ENCODE results near the gene CLK2.

DNA sequence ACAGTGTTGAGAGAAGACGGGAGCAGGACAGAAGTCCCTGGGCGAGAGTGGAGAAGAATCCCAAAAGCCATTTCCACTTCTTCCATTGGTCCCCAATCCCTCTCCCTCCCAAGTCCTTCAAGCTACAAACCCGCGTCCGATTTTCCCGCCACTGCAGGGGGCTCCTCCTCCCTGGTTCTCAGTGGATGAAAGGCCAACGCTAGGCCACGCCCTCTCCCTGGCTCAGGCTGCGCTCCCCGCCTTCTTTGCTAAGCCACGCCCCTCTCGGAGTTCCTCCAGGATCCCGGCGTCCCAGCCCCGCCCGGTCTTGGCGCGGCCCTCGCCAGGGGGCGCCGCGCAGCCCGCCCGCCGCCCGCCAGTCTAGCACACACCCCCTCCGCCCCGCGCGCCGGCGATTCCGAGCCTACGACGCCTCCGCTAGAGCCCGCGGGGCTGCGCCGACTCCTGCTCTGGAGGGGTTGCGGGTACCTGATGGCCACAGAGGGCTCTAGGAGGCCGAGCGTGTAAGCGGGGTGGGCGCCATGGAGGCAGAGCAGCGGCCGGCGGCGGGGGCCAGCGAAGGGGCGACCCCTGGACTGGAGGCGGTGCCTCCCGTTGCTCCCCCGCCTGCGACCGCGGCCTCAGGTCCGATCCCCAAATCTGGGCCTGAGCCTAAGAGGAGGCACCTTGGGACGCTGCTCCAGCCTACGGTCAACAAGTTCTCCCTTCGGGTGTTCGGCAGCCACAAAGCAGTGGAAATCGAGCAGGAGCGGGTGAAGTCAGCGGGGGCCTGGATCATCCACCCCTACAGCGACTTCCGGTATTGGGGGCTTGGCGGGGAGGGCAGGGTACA is 4.0 kb upstream of the CLK2 start, which contains the start of gene HCN3:
- TF ChIP-seq EZH2 (IDR thresholded peaks at IDR 0.05; ENCODE audit: low read depth), result no peak
- TF ChIP-seq CTCF (conservative IDR thresholded peaks at IDR 0.05), result peak; percentile 68; the same call in 1 of the 2 replicates
